ENCODE results near the gene FZD10. TPM values are rescaled to one million over a fixed set of nuclear protein-coding genes. Genes with fewer than 3 reads are reported as not detected.

The FZD10 gene
- total RNA-seq, 1 experiment from 2014 or later, result not detected

DNA sequence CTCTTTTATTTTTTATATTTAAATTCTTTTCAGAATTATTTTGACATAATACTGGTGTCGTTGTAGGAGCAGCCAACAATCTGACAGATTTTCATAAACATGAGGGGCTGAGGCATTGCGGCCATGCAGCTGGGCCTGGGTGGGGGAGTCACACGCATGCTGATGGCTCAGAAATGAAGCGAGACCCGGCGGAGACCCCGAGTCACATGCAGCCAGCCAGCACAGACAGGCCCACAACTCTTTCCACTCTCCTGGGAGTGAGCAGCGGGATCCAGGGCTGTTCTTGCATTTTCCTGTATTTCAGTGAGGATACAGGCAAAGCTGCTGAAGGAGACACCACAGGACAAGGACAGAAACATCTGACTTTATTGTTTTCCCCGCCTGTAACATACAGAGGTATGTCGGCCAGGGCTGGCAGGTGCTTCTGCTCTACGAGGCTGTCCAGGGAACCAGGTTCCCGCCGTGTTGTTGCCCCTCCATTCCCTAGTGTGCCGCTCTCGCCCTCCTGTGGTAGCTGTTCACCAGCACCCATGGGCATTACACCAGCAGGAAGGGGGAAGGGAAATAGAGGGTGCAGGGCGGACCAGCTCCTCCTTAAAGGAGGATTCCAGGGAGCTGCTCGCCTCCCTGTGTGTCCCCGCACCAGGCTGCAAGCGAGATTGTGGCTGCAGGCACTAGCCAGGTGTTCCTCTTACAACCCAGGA, 30.5 kb downstream of the FZD10 start:
- intact Hi-C loops (cut with micrococcal nuclease), result no loop called here
- no peak for DNase-seq (ENCODE audit: low read depth, low spot score)
- no peak overlapping the region for H3K9ac ChIP-seq (ENCODE audit: low read length)
- H3K79me2 ChIP-seq (ENCODE audit: insufficient read depth, low read length), result no peaks in the 10 kb centered on the region
- H3K9me2 ChIP-seq (ENCODE audit: insufficient read depth), result no peaks in the 10 kb centered on the region
- no peak for ATAC-seq
- no peak overlapping the region for H3K4me2 ChIP-seq (ENCODE audit: low read length)
- 0 out of 4 replicates have a peak, but pooled peaks cover 0 to 3% of the 10 kb centered on the region in 2 experiments for H3K36me3 ChIP-seq (ENCODE audit: control insufficient read depth in 1 of 2, insufficient read depth in 2 of 2, low read length in 2 of 2)
- ChIA-PET CTCF (no interaction called here), RAD21 (ENCODE audit: low non-redundant PET in 1 of 2, low total read pairs in 2 of 2, uncharacterized antibody in 2 of 2, unreplicated experiment in 2 of 2) (no interaction called here), POLR2A (no interaction called here)
- H3K4me3 ChIP-seq (replicated peaks in 1 of 2; ENCODE audit: low read depth in 1 of 2, low read length in 2 of 2), result no peak overlapping the region
- BruUV-seq (replicated peaks), result no TSS peak
- no peaks in the 10 kb centered on the region for H3K27me3 ChIP-seq (ENCODE audit: insufficient read depth, low read length)
- peaks cover 5 to 9% of the 10 kb centered on the region in 2 experiments; a peak in 2 of 4 replicates for H3K9me3 ChIP-seq (ENCODE audit: control insufficient read depth in 1 of 2, insufficient read depth in 1 of 2, low read depth in 1 of 2, low read length in 2 of 2)
- no peak overlapping the region for H3K27ac ChIP-seq (ENCODE audit: low read depth, low read length)
- H2AFZ ChIP-seq (ENCODE audit: low read depth, low read length, poor library complexity, severe bottlenecking), result no peak overlapping the region
- TF ChIP-seq SIN3A (IDR thresholded peaks at IDR 0.05; ENCODE audit: low read depth), result no peak
- no peak for TF ChIP-seq YY1 (IDR thresholded peaks at IDR 0.05; ENCODE audit: extremely low read depth, insufficient replicate concordance, low read depth, low read length)
- TF ChIP-seq EZH2 (IDR thresholded peaks at IDR 0.05), result no peak
- TF ChIP-seq CTCF (IDR thresholded peaks at IDR 0.05 in 2 of 3, conservative IDR thresholded peaks at IDR 0.05 in 1 of 3; ENCODE audit: borderline replicate concordance in 1 of 3, insufficient read depth in 1 of 3, low read depth in 2 of 3, low read length in 2 of 3), result no peak
- no peaks in the 10 kb centered on the region for H3K4me1 ChIP-seq (ENCODE audit: control insufficient read depth in 1 of 2, insufficient read depth in 2 of 2, low read length in 2 of 2)
- no peaks in the 10 kb centered on the region for H4K20me1 ChIP-seq (ENCODE audit: insufficient read depth)

- H3K4me3 ChIP-seq (replicated peaks in 1 of 2; ENCODE audit: low read depth in 1 of 2, low read length in 2 of 2), result no peak overlapping the region
- RAD21 ChIA-PET (ENCODE audit: low non-redundant PET in 1 of 2, low total read pairs in 2 of 2, uncharacterized antibody in 2 of 2, unreplicated experiment in 2 of 2), result no interaction called here
- no peak overlapping the region for H3K9ac ChIP-seq (ENCODE audit: low read length)
- DNase-seq (ENCODE audit: low read depth, low spot score) (no peak), ATAC-seq (no peak)
- 0 out of 4 replicates have a peak, but pooled peaks cover 0 to 3% of the 10 kb centered on the region in 2 experiments for H3K36me3 ChIP-seq (ENCODE audit: control insufficient read depth in 1 of 2, insufficient read depth in 2 of 2, low read length in 2 of 2)
- peaks cover 5 to 9% of the 10 kb centered on the region in 2 experiments; a peak in 2 of 4 replicates for H3K9me3 ChIP-seq (ENCODE audit: control insufficient read depth in 1 of 2, insufficient read depth in 1 of 2, low read depth in 1 of 2, low read length in 2 of 2)
- H3K27ac ChIP-seq (ENCODE audit: low read depth, low read length), result no peak overlapping the region
- no peak overlapping the region for H3K4me2 ChIP-seq (ENCODE audit: low read length)
- no peaks in the 10 kb centered on the region for H4K20me1 ChIP-seq (ENCODE audit: insufficient read depth)
- no peak overlapping the region for H2AFZ ChIP-seq (ENCODE audit: low read depth, low read length, poor library complexity, severe bottlenecking)
- H3K4me1 ChIP-seq (ENCODE audit: control insufficient read depth in 1 of 2, insufficient read depth in 2 of 2, low read length in 2 of 2), result no peaks in the 10 kb centered on the region
- intact Hi-C loops (cut with micrococcal nuclease), result no loop called here
- CTCF ChIA-PET, result no interaction called here
- POLR2A ChIA-PET, result no interaction called here
- TF ChIP-seq ZNF274 (IDR thresholded peaks at IDR 0.05; ENCODE audit: low read depth, low read length) (no peak), SRF (IDR thresholded peaks at IDR 0.05; ENCODE audit: low read depth) (no peak), POLR2A (IDR thresholded peaks at IDR 0.05; ENCODE audit: borderline replicate concordance, extremely low read depth, insufficient read depth, insufficient read length) (no peak)
- H3K79me2 ChIP-seq (ENCODE audit: insufficient read depth, low read length), result no peaks in the 10 kb centered on the region
- no TSS peak for BruUV-seq (replicated peaks)
- H3K9me2 ChIP-seq (ENCODE audit: insufficient read depth), result no peaks in the 10 kb centered on the region
- no peaks in the 10 kb centered on the region for H3K27me3 ChIP-seq (ENCODE audit: insufficient read depth, low read length)
These were observed 31.9 kb downstream of the FZD10 start for GRCh38 chr12:130194154-130194553.

Measured in HCT116 (cell line).